HS-5 (cell line): Measurements from ENCODE around the gene AHRR.
"Not testable (repeated sequence)": the region's sequence is repeated elsewhere in the genome, so short reads cannot be mapped to it uniquely, and the experiment has no call there.

Experiments
- DNase-seq: peaks from one replicate; pipeline ENCODE4 v3.0.0-alpha.2; 2012; ENCODE audit warnings: low read depth

The AHRR gene

GRCh38 chr5:396531-396961 is 75.0 kb downstream of the AHRR start:
- no peak for DNase-seq

- DNase-seq = not testable (repeated sequence)
These were observed 76.6 kb downstream of the AHRR start for GRCh38 chr5:398141-398474.

- DNase-seq = no peak
These were observed 77.2 kb downstream of the AHRR start for GRCh38 chr5:398475-399295.

- DNase-seq = peak; percentile 61
These were observed 78.1 kb downstream of the AHRR start for GRCh38 chr5:399296-400281.

- DNase-seq = peak; percentile 49
These were observed 79.0 kb downstream of the AHRR start for GRCh38 chr5:400282-401145.

- DNase-seq = no peak
These were observed 79.9 kb downstream of the AHRR start for GRCh38 chr5:401146-402034.

- DNase-seq = not testable (repeated sequence)
These were observed 80.7 kb downstream of the AHRR start for GRCh38 chr5:402219-402614.

- no peak for DNase-seq
These were observed 81.3 kb downstream of the AHRR start for GRCh38 chr5:402615-403359.

GRCh38 chr5:403995-404394 is 82.5 kb downstream of the AHRR start:
- no peak for DNase-seq

- DNase-seq = no peak
These were observed 83.2 kb downstream of the AHRR start for GRCh38 chr5:404666-405241.

GRCh38 chr5:405421-405820 is 83.9 kb downstream of the AHRR start:
- DNase-seq = no peak

- no peak for DNase-seq
These were observed 84.5 kb downstream of the AHRR start for GRCh38 chr5:406041-406440.

GRCh38 chr5:407051-407450 is 85.5 kb downstream of the AHRR start:
- no peak for DNase-seq

GRCh38 chr5:407801-408268 is 86.3 kb downstream of the AHRR start:
- DNase-seq = no peak

GRCh38 chr5:410911-411517 is 89.5 kb downstream of the AHRR start:
- no peak for DNase-seq

- DNase-seq = no peak
These were observed 90.2 kb downstream of the AHRR start for GRCh38 chr5:411728-412127.

GRCh38 chr5:414991-415927 is 93.7 kb downstream of the AHRR start:
- DNase-seq = not testable (repeated sequence)
